Measurements from ENCODE around the gene SSC5D. TPM values are rescaled to one million over a fixed set of nuclear protein-coding genes. Genes with fewer than 3 reads are reported as not detected.
A peak's percentile ranks its signal among the peaks of the same experiment; 100 is the strongest.

SSC5D gene
- total and polyA plus RNA-seq, 9 of the 15 experiments (the other 6 are each of a cell fraction or from before 2014, with no cell fraction given): 0.04 to 0.71 (median 0.14) TPM; not detected in 2

- TF ChIP-seq NR0B1 (IDR thresholded peaks at IDR 0.05; ENCODE audit: partially characterized antibody): no peak
- TF ChIP-seq RCOR1 (IDR thresholded peaks at IDR 0.05; ENCODE audit: borderline replicate concordance in 1 of 2, low read depth in 2 of 2, low read length in 2 of 2): no peak
- no peak for TF ChIP-seq HMG20B (CRISPR knock-in tag; IDR thresholded peaks at IDR 0.05)
- TF ChIP-seq ZNF184 (CRISPR knock-in tag; IDR thresholded peaks at IDR 0.05): no peak
- no peak for TF ChIP-seq TCF3 (CRISPR knock-in tag; IDR thresholded peaks at IDR 0.05)
- TF ChIP-seq C11orf30 (IDR thresholded peaks at IDR 0.05; ENCODE audit: low read depth): peak; percentile 42
- peak; percentile 14 for TF ChIP-seq MEIS2 (IDR thresholded peaks at IDR 0.05; ENCODE audit: partially characterized antibody)
- TF ChIP-seq ZNF24 (IDR thresholded peaks at IDR 0.05): no peak
- no peak for TF ChIP-seq HNRNPUL1 (IDR thresholded peaks at IDR 0.05; ENCODE audit: low read length)
- TF ChIP-seq CBFA2T2 (conservative IDR thresholded peaks at IDR 0.05): 0 out of 2 replicates have a peak, but pooled peaks have one; percentile 13
- no peak for TF ChIP-seq TFAP4 (CRISPR knock-in tag; IDR thresholded peaks at IDR 0.05; ENCODE audit: borderline replicate concordance)
- TF ChIP-seq BCOR (IDR thresholded peaks at IDR 0.05): no peak
- TF ChIP-seq XRCC3 (IDR thresholded peaks at IDR 0.05): no peak
- TF ChIP-seq HINFP (tag; conservative IDR thresholded peaks at IDR 0.05; ENCODE audit: low read depth): no peak
- TF ChIP-seq FOS (IDR thresholded peaks at IDR 0.05; ENCODE audit: extremely low read depth, insufficient read length): no peak
These were observed 31.4 kb downstream of the SSC5D start (continued) for GRCh38 chr19:55519451-55520311.
